Urinary bladder (tissue), 4 donors: ENCODE measurements around the gene RPEL1. TPM values are rescaled to one million over a fixed set of nuclear protein-coding genes. Genes with fewer than 3 reads are reported as not detected.
A peak's percentile ranks its signal among the peaks of the same experiment; 100 is the strongest.
"Not testable (repeated sequence)": the region's sequence is repeated elsewhere in the genome, so short reads cannot be mapped to it uniquely, and the experiment has no call there.

Experiments
- DNase-seq: peaks from one replicate; pipeline ENCODE4 v3.0.0-alpha.2; 2015; ENCODE audit errors: extremely low spot score
- H3K27ac ChIP-seq: one replicate; pipeline ENCODE4 v1.5.1; 2013; ENCODE audit warnings: low read depth, mild to moderate bottlenecking, moderate library complexity
- H3K36me3 ChIP-seq: one replicate; pipeline ENCODE4 v1.6.1; 2013; ENCODE audit warnings: mild to moderate bottlenecking, moderate library complexity; ENCODE audit not compliant: insufficient read depth
- H3K4me1 ChIP-seq: one replicate; pipeline ENCODE4 v1.6.1; 2013; ENCODE audit warnings: mild to moderate bottlenecking, moderate library complexity; ENCODE audit not compliant: insufficient read depth
- H3K4me3 ChIP-seq: one replicate; pipeline ENCODE4 v1.5.1; 2013; ENCODE audit warnings: low read depth, low read length
- WGBS: extraction: QIAGEN DNeasy Blood & Tissue Kit; methylation state at CpG from one replicate; pipeline ENCODE4 v1.1.7; 2013; 5-methylcytosine and 5-hydroxymethylcytosine counted together
- polyA plus RNA-seq: library from polyadenylated mRNA; stranded (reverse); fragments of 200-250 nt; gene quantifications from one replicate; pipeline ENCODE4 v1.2.3, GENCODE V29; 2013
- total RNA-seq: library from RNA; depleted of rRNA; stranded (reverse); fragments of >200 nt; gene quantifications from one replicate; pipeline ENCODE4 v1.2.3, GENCODE V29; 2014
- donor health status: healthy with polysubstance abuse.
- donor health status: healthy.

Gene RPEL1
- total and polyA plus RNA-seq, 2 donors = 0.08 TPM; not detected in 1

DNA sequence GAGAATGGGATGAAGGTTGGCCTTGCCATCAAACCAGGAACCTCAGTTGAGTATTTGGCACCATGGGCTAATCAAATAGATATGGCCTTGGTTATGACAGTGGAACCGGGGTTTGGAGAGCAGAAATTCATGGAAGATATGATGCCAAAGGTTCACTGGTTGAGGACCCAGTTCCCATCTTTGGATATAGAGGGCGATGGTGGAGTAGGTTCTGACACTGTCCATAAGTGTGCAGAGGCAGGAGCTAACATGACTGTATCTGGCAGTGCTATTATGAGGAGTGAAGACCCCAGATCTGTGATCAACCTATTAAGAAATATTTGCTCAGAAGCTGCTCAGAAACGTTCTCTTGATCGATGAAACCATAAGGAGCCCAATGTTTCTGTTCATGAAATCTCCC lies 637 bp downstream of the RPEL1 start:
- no peak for DNase-seq
- Histone ChIP-seq H3K4me1 (no peaks in the 10 kb centered on the region), H3K4me3 (no peak overlapping the region), H3K27ac (no peak overlapping the region), H3K36me3 (no peaks in the 10 kb centered on the region)
- 80% methylated on average over 4 of the region's 4 CpGs for WGBS

- H3K27ac ChIP-seq = no peak overlapping the region
Measured at GRCh38 chr10:103254113-103254512, 8.4 kb downstream of the RPEL1 start.

DNA sequence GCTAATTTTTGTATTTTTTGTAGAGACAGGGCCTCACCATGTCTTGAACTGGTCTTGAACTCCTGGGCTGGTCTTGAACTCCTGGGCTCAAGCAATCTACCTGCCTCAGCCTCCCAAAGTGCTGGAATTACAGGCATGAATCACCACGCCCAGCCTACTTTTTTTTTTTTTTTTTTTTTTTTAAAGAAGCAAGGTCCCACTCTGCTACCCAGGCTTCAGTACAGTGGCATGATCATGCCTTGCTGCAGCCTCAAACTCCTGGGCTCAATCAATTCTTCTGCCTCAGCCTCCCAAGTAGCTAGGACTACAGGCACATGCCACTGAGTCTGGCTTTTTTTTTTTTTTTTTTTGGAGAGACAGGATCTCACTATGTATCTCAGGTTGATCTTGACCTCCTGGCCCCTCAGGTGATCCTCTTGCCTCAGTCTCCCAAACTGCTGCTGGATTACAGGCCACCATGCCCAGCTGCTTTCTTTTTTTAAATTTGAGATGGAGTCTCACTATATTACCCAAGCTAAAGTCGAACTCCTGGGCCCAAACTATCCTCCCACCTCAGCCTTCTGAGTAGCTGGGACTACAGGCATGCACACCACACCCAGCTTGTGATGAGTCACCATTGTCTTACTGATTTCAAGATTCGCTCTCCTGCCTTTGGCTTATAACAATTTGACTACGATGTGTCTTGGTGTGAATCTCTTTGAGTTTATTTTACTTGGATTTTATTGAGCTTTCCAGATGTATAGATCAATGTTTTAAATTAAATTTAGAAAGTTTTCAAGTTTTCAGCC lies 9.0 kb downstream of the RPEL1 start:
- no peak overlapping the region for H3K27ac ChIP-seq
- H3K4me3 ChIP-seq = no peak overlapping the region
- no peak for DNase-seq
- WGBS = 57% methylated on average over 4 of the region's 4 CpGs
- no peaks in the 10 kb centered on the region for H3K4me1 ChIP-seq
- no peaks in the 10 kb centered on the region for H3K36me3 ChIP-seq

More at GRCh38 chr10:103254113-103254512, 8.4 kb downstream of the RPEL1 start:
- Histone ChIP-seq H3K4me1 (no peaks in the 10 kb centered on the region), H3K4me3 (no peak overlapping the region), H3K36me3 (no peaks in the 10 kb centered on the region)
- 78% methylated on average over 3 of the region's 3 CpGs for whole genome bisulfite sequencing
- no peak for DNase-seq

GRCh38 chr10:103256613-103257012 lies 10.9 kb downstream of the RPEL1 start:
- WGBS = 96% methylated on average over 1 of the region's 1 CpG
- H3K36me3 ChIP-seq = no peaks in the 10 kb centered on the region
- no peak for DNase-seq
- no peak overlapping the region for H3K4me3 ChIP-seq
- H3K27ac ChIP-seq = no peak overlapping the region
- no peaks in the 10 kb centered on the region for H3K4me1 ChIP-seq

DNA sequence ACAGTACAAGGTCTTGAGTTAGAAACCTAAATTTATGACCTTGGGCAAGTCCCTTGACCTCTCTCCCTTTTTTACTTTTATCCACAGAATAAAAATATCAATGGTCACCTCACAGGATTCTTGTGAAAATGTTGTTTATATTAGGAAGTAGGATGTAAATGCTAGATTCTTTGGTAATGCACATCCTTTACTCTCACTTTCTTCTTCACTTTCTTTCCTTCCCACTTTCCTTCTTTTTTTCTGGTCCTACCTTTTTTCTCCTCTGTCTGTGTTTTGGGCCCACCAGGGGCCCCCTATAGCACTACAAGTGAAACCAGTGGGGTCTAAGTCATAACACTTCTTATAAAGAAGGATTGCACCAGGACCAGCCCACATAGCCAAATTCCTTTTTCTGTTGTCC lies 12.1 kb downstream of the RPEL1 start:
- Histone ChIP-seq H3K36me3 (no peaks in the 10 kb centered on the region), H3K4me3 (no peak overlapping the region), H3K4me1 (no peaks in the 10 kb centered on the region), H3K27ac (no peak overlapping the region)
- DNase-seq = no peak

DNA sequence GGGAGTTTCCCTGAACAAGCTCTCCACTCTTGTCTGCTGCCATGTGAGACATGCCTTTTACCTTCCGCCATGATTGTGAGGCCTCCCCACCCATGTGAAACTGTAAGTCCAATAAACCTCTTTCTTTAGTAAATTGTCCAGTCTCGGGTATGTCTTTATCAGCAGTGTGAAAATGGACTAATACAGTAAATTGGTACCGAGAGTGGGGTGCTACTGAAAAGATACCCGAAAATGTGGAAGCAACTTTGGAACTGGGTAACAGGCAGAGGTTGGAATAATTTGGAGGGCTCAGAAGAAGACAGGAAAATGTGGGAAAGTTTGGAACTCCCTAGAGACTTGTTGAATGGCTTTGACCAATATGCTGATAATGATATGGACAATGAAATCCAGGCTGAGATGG lies 13.2 kb downstream of the RPEL1 start:
- DNase-seq = not testable (repeated sequence)
- WGBS = 89% methylated on average over 4 of the region's 4 CpGs

DNA sequence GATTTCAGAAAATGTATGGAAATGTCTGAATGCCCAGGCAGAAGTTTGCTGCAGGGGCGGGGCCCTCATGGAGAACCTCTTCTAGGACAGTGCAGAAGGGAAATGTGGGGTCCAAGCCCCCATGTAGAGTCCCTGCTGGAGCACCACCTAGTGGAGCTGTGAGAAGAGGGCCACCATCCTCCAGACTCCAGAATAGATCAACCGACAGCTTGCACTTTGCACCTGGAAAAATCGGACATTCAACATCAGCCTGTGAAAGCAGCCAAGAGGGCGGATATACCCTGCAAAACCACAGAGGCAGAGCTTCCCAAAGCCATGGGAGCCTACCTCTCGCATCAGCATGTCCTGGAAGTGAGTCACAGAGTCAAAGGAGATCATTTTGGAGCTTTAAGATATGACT lies 14.3 kb downstream of the RPEL1 start:
- no peak overlapping the region for H3K4me3 ChIP-seq
- H3K27ac ChIP-seq = no peak overlapping the region
- DNase-seq = no peak
- WGBS = 91% methylated on average over 5 of the region's 5 CpGs
- no peaks in the 10 kb centered on the region for H3K4me1 ChIP-seq
- H3K36me3 ChIP-seq = no peaks in the 10 kb centered on the region

More for the DNA sequence above, 13.2 kb downstream of the RPEL1 start:
- H3K36me3 ChIP-seq, H3K27ac ChIP-seq, H3K4me3 ChIP-seq, H3K4me1 ChIP-seq: not testable (repeated sequence)

DNA sequence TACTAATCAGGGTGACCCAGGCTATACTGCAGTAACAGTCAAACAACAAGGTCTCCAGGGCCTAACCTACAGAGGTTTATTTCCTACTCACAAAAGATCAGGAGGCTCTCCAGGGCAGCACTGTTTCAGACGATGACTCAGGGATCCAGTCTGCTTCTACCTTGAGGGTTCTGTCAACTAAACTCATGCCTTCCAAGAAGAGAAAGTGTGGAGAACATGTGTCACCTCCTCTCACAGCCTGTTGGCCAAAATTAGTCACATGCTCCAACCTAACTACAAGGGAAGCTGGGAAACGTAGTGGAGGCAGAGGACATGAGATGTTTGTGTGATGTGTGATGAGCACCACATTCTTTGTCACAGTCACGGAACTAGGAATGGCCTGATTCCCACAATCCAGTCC lies 16.5 kb downstream of the RPEL1 start:
- Histone ChIP-seq H3K27ac (no peak overlapping the region), H3K4me1 (no peaks in the 10 kb centered on the region), H3K36me3 (no peaks in the 10 kb centered on the region), H3K4me3 (no peak overlapping the region)
- DNase-seq = no peak
- 73% methylated on average over 3 of the region's 3 CpGs for WGBS

GRCh38 chr10:103265717-103266329 lies 20.1 kb downstream of the RPEL1 start:
- WGBS = 30% methylated on average over 11 of the region's 11 CpGs
- Histone ChIP-seq H3K36me3 (no peaks in the 10 kb centered on the region), H3K4me3 (no peak overlapping the region), H3K27ac (no peak overlapping the region), H3K4me1 (no peaks in the 10 kb centered on the region)
- peak; percentile 54 for DNase-seq

DNA sequence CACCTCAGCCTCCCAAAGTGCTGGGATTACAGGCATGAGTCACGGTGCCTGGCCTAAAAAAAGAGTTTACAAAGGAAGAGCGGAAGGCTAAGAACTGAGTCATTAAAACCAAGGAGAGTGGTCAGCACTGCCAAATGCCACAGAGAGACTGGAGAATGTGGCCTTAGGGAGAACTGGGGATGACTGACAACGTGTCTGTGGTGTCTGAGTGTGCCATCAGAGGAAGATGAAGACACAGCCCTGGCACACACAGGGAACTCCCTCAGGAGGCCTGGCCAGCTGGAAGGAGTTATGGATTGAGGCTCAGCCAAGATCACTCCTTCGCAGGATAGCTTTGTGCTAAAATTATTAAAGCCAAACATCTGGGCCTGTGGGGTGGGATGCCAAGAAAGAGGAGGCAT lies 27.4 kb downstream of the RPEL1 start:
- H3K4me3 ChIP-seq = no peak overlapping the region
- WGBS = 17% methylated on average over 4 of the region's 4 CpGs
- no peak for DNase-seq
- H3K36me3 ChIP-seq = no peaks in the 10 kb centered on the region
- H3K27ac ChIP-seq = no peak overlapping the region
- H3K4me1 ChIP-seq = no peaks in the 10 kb centered on the region

DNA sequence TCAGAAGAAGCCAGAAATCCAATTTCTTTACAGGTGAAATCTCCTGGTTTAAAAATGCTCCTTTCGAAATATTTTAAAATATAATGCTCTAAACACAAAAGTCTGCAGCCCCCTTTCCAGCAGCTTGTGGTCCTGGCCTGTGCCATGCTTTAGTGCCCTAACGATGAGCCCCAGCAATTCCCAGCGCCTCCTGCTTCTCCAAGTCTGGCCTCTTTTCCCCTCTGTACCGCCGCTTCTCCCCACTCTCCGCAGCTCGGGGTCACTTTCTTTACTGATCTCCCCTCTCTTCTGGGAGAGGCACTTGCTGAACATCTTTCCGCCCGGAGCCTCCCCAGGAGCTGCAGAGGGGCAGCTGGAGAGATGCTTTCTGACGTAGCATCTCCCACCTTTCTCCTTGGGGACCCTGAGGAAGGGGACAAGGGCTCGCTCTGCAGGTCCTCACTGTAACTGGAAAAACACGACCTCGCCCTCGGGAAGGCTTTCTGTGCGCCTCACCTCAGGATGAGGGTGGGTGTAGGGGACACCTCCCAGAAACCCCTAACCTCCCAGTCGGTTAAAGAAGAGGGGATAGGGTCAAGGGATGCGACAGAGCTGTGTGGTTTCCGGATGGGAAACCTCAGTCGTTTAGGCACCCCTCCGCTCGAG lies 30.7 kb downstream of the RPEL1 start:
- no peaks in the 10 kb centered on the region for H3K4me1 ChIP-seq
- 12% methylated on average over 21 of the region's 21 CpGs for WGBS
- H3K36me3 ChIP-seq = no peaks in the 10 kb centered on the region
- H3K4me3 ChIP-seq = no peak overlapping the region
- DNase-seq = no peak
- no peak overlapping the region for H3K27ac ChIP-seq

DNA sequence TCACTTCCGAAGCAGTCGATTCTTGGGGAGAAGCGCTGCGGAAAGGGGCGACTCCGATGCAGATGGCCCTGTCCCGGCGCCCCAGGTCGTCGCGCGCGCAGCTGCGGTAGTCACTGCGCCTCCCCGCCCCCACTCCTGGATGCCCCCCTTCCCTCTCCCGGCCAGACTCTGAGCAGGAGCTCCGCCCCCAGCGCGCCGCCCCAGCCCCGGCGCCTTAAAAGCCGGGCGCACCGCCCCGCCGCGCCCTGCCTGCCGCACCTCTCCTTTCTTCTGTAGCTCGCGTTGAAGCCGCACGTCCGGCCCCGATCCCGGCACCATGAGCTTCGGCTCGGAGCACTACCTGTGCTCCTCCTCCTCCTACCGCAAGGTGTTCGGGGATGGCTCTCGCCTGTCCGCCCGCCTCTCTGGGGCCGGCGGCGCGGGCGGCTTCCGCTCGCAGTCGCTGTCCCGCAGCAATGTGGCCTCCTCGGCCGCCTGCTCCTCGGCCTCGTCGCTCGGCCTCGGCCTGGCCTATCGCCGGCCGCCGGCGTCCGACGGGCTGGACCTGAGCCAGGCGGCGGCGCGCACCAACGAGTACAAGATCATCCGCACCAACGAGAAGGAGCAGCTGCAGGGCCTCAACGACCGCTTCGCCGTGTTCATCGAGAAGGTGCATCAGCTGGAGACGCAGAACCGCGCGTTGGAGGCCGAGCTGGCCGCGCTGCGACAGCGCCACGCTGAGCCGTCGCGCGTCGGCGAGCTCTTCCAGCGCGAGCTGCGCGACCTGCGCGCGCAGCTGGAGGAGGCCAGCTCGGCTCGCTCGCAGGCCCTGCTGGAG lies 31.4 kb downstream of the RPEL1 start, which contains the start of gene INA:
TSS of gene INA (plus strand) at position 243 of the 817 bp plus-strand sequence. CDS start at position 317, 74 bp downstream.
- no peak within 1 kb of the TSS for H3K27ac ChIP-seq
- H3K4me3 ChIP-seq = peak within 1 kb of the TSS; percentile 11
- WGBS = under 1% methylated on average over 105 of the region's 105 CpGs
- no peak for DNase-seq
- H3K36me3 ChIP-seq = no peaks in the 10 kb centered on the region
- no peaks in the 10 kb centered on the region for H3K4me1 ChIP-seq

- H3K27ac ChIP-seq = no peak overlapping the region
- DNase-seq = no peak
- no peaks in the 10 kb centered on the region for H3K36me3 ChIP-seq
- H3K4me3 ChIP-seq = peak overlapping the region; percentile 11
- 6% methylated on average over 76 of the region's 76 CpGs for WGBS
- no peaks in the 10 kb centered on the region for H3K4me1 ChIP-seq
Measured at GRCh38 chr10:103277713-103278536, 32.2 kb downstream of the RPEL1 start.
